Omental fat pad (tissue), 4 donors: ENCODE measurements around the gene NHLH2. TPM values are rescaled to one million over a fixed set of nuclear protein-coding genes. Genes with fewer than 3 reads are reported as not detected.

Experiments used
- ATAC-seq: fragments of 150-250 bp; one replicate; pipeline ENCODE4 v1.9.1; 2016; ENCODE audit warnings: mild to moderate bottlenecking, moderate library complexity; ENCODE audit not compliant: low FRiP score
- DNase-seq: peaks from one replicate; pipeline ENCODE4 v3.0.0-alpha.2; 2019; ENCODE audit warnings: low spot score
- total RNA-seq, 4 donors: library from RNA; depleted of rRNA; stranded (reverse); fragments of >200 nt; gene quantifications; one replicate each; pipeline ENCODE4 v1.1.0, GENCODE V29; 2016
- TF ChIP-seq, protein P1 (sequence below), 3 donors: fragments of 450-650 bp; IDR thresholded peaks; one replicate each; pipeline ENCODE4 v1.5.1; 2016 to 2017; ENCODE audit warnings: antibody characterized with exemption in 3 of 3, mild to moderate bottlenecking in 3 of 3, moderate library complexity in 2 of 3

Gene NHLH2
- total RNA-seq, 4 donors from 2014 or later, result not detected

DNA sequence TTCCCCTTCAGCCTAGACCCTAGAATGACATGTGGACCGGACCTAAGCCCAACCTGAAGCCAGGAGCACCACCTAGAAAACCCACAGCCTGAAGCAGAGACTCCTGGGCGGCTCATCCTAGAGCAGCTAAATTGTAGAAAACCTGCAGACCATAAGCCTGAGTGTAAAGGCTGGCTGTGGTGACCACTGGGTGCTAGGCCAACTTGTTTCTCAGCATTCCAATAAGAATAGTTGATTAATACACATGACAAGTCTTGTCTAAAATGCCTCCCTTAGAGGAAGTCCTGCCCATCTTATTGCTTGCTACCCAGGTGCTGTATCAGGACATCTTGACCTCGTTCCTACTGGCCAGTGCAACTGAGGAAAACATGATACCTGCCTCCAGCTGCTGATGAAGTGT is 49.1 kb downstream of the NHLH2 start:
- ATAC-seq, result no peak
- TF ChIP-seq, protein P1, sequence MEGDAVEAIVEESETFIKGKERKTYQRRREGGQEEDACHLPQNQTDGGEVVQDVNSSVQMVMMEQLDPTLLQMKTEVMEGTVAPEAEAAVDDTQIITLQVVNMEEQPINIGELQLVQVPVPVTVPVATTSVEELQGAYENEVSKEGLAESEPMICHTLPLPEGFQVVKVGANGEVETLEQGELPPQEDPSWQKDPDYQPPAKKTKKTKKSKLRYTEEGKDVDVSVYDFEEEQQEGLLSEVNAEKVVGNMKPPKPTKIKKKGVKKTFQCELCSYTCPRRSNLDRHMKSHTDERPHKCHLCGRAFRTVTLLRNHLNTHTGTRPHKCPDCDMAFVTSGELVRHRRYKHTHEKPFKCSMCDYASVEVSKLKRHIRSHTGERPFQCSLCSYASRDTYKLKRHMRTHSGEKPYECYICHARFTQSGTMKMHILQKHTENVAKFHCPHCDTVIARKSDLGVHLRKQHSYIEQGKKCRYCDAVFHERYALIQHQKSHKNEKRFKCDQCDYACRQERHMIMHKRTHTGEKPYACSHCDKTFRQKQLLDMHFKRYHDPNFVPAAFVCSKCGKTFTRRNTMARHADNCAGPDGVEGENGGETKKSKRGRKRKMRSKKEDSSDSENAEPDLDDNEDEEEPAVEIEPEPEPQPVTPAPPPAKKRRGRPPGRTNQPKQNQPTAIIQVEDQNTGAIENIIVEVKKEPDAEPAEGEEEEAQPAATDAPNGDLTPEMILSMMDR (IDR thresholded peaks at IDR 0.05), result no peak
- no peak for DNase-seq

DNA sequence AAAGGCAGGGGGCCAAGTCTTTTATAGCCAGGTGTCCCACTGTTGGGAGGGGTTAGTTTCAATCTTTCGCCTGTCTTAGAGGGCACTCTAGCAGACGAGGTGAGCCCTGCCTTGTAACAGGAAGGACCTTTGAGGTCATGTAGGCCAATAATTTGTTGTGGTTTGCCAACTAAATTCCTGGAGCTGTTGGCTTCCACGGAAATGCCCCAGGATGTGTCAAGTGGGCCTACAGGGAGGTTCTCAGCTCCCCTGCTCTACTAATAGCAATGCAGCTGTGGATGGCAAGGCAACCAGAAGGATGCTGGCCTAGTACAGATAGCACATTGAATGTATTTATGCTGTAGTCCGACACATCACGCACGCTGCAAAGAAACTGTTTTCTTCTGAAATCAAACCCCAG is 50.1 kb downstream of the NHLH2 start:
- TF ChIP-seq, protein P1 (IDR thresholded peaks at IDR 0.05), result no peak
- no peak for ATAC-seq
- DNase-seq, result no peak

DNA sequence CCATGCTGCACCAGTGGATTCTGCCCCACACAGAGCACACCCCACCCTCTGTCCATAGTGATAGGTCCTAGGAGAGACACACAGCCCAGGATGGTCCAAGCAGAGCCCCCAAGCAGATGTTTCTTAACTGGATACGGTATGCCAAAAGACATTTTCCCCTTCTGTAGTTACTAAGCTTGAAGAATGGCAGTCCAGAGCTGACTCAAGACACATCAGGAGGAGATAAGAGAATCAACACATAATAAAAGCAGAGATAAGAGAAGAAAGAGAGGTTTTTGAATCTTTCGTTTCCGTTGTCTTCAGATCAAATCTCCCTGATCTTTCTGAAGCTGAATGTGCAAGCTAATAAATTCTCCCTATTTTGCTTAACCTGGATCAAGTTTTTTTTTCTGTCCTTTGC is 50.6 kb downstream of the NHLH2 start:
- DNase-seq (no peak), ATAC-seq (no peak)
- TF ChIP-seq, protein P1 (IDR thresholded peaks at IDR 0.05), result no peak

Other genes starting within 250 kb of the NHLH2 start
- 1 to 10 TPM; 4.9 to 9.6 (median 6.5) TPM for gene VANGL1, start 199.2 kb downstream of the NHLH2 start, total RNA-seq
- 10 to 100 TPM in 1 of 4 donors, 1 to 10 TPM in 3; 1.9 to 10.9 (median 2.3) TPM for gene CASQ2, start 72.4 kb downstream of the NHLH2 start, total RNA-seq
- gene SLC22A15, start 135.4 kb upstream of the NHLH2 start, total RNA-seq, result 1 to 10 TPM; 2.4 to 8.3 (median 6.2) TPM